ENCODE results near the gene PNPLA1. TPM values are rescaled to one million over a fixed set of nuclear protein-coding genes. Genes with fewer than 3 reads are reported as not detected.

PNPLA1 gene
- total RNA-seq, 1 donor from 2014 or later: not detected

DNA sequence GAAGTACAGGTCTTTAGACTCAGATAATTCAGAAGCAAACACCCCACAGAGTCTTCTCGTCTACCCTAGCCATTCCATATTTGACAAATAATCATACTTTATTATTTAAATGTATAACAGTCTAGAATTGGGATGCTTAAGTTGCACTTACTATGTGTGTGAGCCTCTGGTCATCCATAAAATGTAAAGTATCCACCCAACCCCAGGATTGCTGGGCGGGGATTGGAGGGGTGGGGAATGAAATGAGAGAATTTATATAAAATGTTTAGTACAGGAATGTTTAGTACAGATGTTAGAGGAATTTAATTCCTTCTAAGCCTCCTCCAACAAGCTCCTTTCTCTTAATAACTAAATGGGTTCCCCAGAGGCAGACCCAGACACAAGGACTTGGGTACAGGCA, 50.0 kb downstream of the PNPLA1 start:
- peaks cover 25% of the 10 kb centered on the region for H3K27me3 Mint-ChIP-seq (ENCODE audit: low read depth)

GRCh38 chr6:36320475-36320874, 50.6 kb downstream of the PNPLA1 start:
- H3K4me3 Mint-ChIP-seq (ENCODE audit: unreplicated experiment): no peak overlapping the region
- no peaks in the 10 kb centered on the region for H3K36me3 Mint-ChIP-seq (ENCODE audit: low read depth)
- no peak for DNase-seq (ENCODE audit: low spot score)
- no peaks in the 10 kb centered on the region for H3K9me3 Mint-ChIP-seq (ENCODE audit: low read depth)
- TF ChIP-seq, protein P1, sequence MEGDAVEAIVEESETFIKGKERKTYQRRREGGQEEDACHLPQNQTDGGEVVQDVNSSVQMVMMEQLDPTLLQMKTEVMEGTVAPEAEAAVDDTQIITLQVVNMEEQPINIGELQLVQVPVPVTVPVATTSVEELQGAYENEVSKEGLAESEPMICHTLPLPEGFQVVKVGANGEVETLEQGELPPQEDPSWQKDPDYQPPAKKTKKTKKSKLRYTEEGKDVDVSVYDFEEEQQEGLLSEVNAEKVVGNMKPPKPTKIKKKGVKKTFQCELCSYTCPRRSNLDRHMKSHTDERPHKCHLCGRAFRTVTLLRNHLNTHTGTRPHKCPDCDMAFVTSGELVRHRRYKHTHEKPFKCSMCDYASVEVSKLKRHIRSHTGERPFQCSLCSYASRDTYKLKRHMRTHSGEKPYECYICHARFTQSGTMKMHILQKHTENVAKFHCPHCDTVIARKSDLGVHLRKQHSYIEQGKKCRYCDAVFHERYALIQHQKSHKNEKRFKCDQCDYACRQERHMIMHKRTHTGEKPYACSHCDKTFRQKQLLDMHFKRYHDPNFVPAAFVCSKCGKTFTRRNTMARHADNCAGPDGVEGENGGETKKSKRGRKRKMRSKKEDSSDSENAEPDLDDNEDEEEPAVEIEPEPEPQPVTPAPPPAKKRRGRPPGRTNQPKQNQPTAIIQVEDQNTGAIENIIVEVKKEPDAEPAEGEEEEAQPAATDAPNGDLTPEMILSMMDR (IDR thresholded peaks at IDR 0.05): no peak
- peaks cover 25% of the 10 kb centered on the region for H3K27me3 Mint-ChIP-seq (ENCODE audit: low read depth)
- H3K4me1 Mint-ChIP-seq (ENCODE audit: low read depth): peaks cover 3% of the 10 kb centered on the region
- no peak overlapping the region for H3K27ac Mint-ChIP-seq (ENCODE audit: unreplicated experiment)

More for the DNA sequence above, 50.0 kb downstream of the PNPLA1 start:
- TF ChIP-seq, protein P1 (IDR thresholded peaks at IDR 0.05): no peak
- H3K4me3 Mint-ChIP-seq (ENCODE audit: unreplicated experiment): no peak overlapping the region
- no peaks in the 10 kb centered on the region for H3K9me3 Mint-ChIP-seq (ENCODE audit: low read depth)
- no peaks in the 10 kb centered on the region for H3K36me3 Mint-ChIP-seq (ENCODE audit: low read depth)
- DNase-seq (ENCODE audit: low spot score): no peak
- peaks cover 3% of the 10 kb centered on the region for H3K4me1 Mint-ChIP-seq (ENCODE audit: low read depth)
- no peak overlapping the region for H3K27ac Mint-ChIP-seq (ENCODE audit: unreplicated experiment)

- no peak overlapping the region for H3K27ac Mint-ChIP-seq (ENCODE audit: unreplicated experiment)
- no peaks in the 10 kb centered on the region for H3K9me3 Mint-ChIP-seq (ENCODE audit: low read depth)
- TF ChIP-seq, protein P1 (IDR thresholded peaks at IDR 0.05): no peak
- H3K27me3 Mint-ChIP-seq (ENCODE audit: low read depth): peaks cover 22% of the 10 kb centered on the region
- no peak for DNase-seq (ENCODE audit: low spot score)
- H3K36me3 Mint-ChIP-seq (ENCODE audit: low read depth): no peaks in the 10 kb centered on the region
- H3K4me3 Mint-ChIP-seq (ENCODE audit: unreplicated experiment): no peak overlapping the region
- peaks cover 3% of the 10 kb centered on the region for H3K4me1 Mint-ChIP-seq (ENCODE audit: low read depth)
Observed at GRCh38 chr6:36322591-36322990, 52.7 kb downstream of the PNPLA1 start.

GRCh38 chr6:36323062-36323461, 53.2 kb downstream of the PNPLA1 start:
- H3K4me1 Mint-ChIP-seq (ENCODE audit: low read depth): peaks cover 3% of the 10 kb centered on the region
- no peak overlapping the region for H3K4me3 Mint-ChIP-seq (ENCODE audit: unreplicated experiment)
- TF ChIP-seq, protein P1 (IDR thresholded peaks at IDR 0.05): no peak
- no peak for DNase-seq (ENCODE audit: low spot score)
- H3K36me3 Mint-ChIP-seq (ENCODE audit: low read depth): no peaks in the 10 kb centered on the region
- H3K9me3 Mint-ChIP-seq (ENCODE audit: low read depth): no peaks in the 10 kb centered on the region
- H3K27ac Mint-ChIP-seq (ENCODE audit: unreplicated experiment): no peak overlapping the region
- H3K27me3 Mint-ChIP-seq (ENCODE audit: low read depth): peaks cover 17% of the 10 kb centered on the region

DNA sequence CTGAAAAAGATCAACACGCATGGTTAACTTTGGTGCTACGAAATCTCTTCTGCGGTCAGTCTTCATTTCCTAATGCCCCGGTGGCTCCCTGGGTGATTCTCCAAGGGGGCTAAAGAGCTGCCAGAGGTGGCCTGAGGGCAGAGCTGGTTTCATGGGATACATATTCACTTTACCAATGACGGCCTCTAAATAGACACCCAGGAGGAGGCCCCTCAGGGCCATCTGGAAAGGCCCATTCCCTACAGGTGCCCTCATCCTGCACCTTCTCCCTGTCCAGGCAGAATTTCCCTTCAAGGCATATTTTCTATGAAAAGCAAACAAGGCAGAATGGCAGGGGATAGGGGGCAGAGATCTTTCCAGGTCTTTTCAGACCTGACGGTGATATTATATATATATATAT, 54.3 kb downstream of the PNPLA1 start:
- Mint-ChIP-seq H3K27me3 (ENCODE audit: low read depth) (peaks cover 22% of the 10 kb centered on the region), H3K9me3 (ENCODE audit: low read depth) (no peaks in the 10 kb centered on the region), H3K4me1 (ENCODE audit: low read depth) (peaks cover 3% of the 10 kb centered on the region), H3K27ac (ENCODE audit: unreplicated experiment) (no peak overlapping the region), H3K4me3 (ENCODE audit: unreplicated experiment) (no peak overlapping the region), H3K36me3 (ENCODE audit: low read depth) (no peaks in the 10 kb centered on the region)
- TF ChIP-seq, protein P1 (IDR thresholded peaks at IDR 0.05): no peak
- no peak for DNase-seq (ENCODE audit: low spot score)

Data from chondrocyte (in vitro differentiated cells).